Kidney epithelial cell (primary cell): Measurements from ENCODE around the gene TBC1D13. TPM values are rescaled to one million over a fixed set of nuclear protein-coding genes. Genes with fewer than 3 reads are reported as not detected.

Source experiments
- DNase-seq: peaks from one replicate; pipeline ENCODE4 v3.0.0-alpha.2; 2010; ENCODE audit warnings: low read depth
- H3K27me3 ChIP-seq: 2 replicates; pipeline ENCODE4 v1.6.0; 2011; ENCODE audit warnings: low read length; ENCODE audit not compliant: control insufficient read depth, insufficient read depth
- H3K36me3 ChIP-seq: 2 replicates; pipeline ENCODE4 v1.5.1; 2011; ENCODE audit warnings: low read length; ENCODE audit not compliant: control insufficient read depth, insufficient read depth
- H3K4me3 ChIP-seq: 2 replicates; pipeline ENCODE4 v1.5.1; 2011; ENCODE audit warnings: low read depth, mild to moderate bottlenecking, control low read depth, low read length
- CTCF ChIP-seq: IDR thresholded peaks from 2 replicates; pipeline ENCODE4 v1.5.1; 2011; ENCODE audit warnings: mild to moderate bottlenecking, moderate library complexity, low read length, control low read depth, inconsistent platforms; ENCODE audit not compliant: insufficient read depth, poor library complexity, severe bottlenecking
- total RNA-seq: library from RNA; depleted of rRNA; stranded (reverse); fragments of >200 nt; gene quantifications from 2 replicates; pipeline ENCODE4 v1.2.3, GENCODE V29; 2015

Gene TBC1D13, protein sequence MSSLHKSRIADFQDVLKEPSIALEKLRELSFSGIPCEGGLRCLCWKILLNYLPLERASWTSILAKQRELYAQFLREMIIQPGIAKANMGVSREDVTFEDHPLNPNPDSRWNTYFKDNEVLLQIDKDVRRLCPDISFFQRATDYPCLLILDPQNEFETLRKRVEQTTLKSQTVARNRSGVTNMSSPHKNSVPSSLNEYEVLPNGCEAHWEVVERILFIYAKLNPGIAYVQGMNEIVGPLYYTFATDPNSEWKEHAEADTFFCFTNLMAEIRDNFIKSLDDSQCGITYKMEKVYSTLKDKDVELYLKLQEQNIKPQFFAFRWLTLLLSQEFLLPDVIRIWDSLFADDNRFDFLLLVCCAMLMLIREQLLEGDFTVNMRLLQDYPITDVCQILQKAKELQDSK
- 17.7 and 19.0 TPM in 2 replicates for total RNA-seq

DNA sequence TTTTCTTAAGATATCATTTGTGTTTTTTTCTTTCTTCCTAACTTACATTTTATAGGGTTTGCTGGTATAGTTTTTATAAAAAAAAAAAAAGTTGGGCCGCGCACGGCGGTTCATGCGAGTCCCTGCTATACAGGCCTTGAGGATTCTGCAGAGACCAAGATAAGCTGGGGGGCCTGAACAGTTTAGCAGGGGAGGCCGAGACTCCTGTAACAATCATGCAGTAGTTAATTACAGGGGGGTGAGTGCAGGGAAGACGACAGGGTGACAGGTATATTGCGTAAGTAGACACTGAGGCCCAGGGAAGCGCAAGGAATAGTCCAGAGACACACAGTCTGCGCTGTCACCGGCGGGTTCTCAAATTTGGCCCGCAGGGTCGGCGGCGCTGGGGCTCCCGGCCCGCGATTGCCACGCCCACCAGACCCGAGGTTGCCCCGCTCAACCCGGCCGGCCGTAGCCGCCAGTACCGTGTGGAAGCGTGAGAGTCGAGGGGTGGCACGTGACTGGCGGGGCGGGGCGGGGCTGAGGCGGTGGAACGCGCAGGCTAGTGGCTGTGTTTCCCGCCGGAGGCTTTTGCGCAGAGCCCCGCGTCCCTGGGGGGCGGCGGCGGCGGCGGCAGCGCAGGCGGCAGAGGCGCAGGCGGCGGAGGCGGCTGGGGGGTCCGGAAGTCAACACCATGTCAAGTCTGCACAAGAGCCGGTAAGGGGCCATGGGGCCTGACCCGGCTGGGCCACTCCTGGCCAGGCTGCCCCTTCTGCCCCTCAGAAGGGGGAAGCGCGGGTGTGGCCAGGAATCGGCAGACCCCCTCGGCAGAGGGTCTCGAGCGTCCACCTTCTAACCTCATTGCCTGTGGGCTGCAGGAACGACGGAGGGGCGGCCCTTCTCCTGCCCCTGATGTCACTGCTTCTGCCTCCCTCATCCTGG lies at the start of gene TBC1D13:
TBC1D13 (plus strand) TSS at position 573 of the 921 bp plus-strand sequence; CDS start at position 674, 101 bp downstream.
- no peak for DNase-seq

GRCh38 chr9:128742401-128742800 lies 44.7 kb upstream of the TBC1D13 start:
- Histone ChIP-seq H3K4me3 (no peak overlapping the region), H3K27me3 (no peaks in the 10 kb centered on the region), H3K36me3 (no peaks in the 10 kb centered on the region)

More for the DNA sequence above, at the start of gene TBC1D13:
- TF ChIP-seq CTCF, result no peak
- Histone ChIP-seq H3K4me3 (peak within 1 kb of the TSS; percentile 98), H3K36me3 (no peaks in the 10 kb centered on the region), H3K27me3 (no peaks in the 10 kb centered on the region)

GRCh38 chr9:128743421-128743820 lies 43.6 kb upstream of the TBC1D13 start:
- DNase-seq, result no peak
- no peak overlapping the region for H3K4me3 ChIP-seq
- TF ChIP-seq CTCF, result no peak
- no peaks in the 10 kb centered on the region for H3K36me3 ChIP-seq
- no peaks in the 10 kb centered on the region for H3K27me3 ChIP-seq

More at GRCh38 chr9:128742401-128742800, 44.7 kb upstream of the TBC1D13 start:
- no peak for TF ChIP-seq CTCF
- no peak for DNase-seq

GRCh38 chr9:128747241-128747640 lies 39.8 kb upstream of the TBC1D13 start:
- H3K27me3 ChIP-seq, result no peaks in the 10 kb centered on the region
- DNase-seq, result no peak
- no peak overlapping the region for H3K4me3 ChIP-seq
- TF ChIP-seq CTCF, result no peak
- H3K36me3 ChIP-seq, result peaks cover 2% of the 10 kb centered on the region

GRCh38 chr9:128750926-128751595 lies 36.0 kb upstream of the TBC1D13 start:
- H3K27me3 ChIP-seq, result no peaks in the 10 kb centered on the region
- no peak overlapping the region for H3K4me3 ChIP-seq
- no peak for DNase-seq
- H3K36me3 ChIP-seq, result peaks cover 2% of the 10 kb centered on the region
- no peak for TF ChIP-seq CTCF
